ENCODE results near the gene ATG10. TPM values are rescaled to one million over a fixed set of nuclear protein-coding genes. Genes with fewer than 3 reads are reported as not detected.

ATG10 gene
- total and polyA plus RNA-seq, 2 of the 8 experiments (the other 6 are each of a cell fraction or from before 2014, with no cell fraction given): 3.7 to 8.8 TPM

DNA sequence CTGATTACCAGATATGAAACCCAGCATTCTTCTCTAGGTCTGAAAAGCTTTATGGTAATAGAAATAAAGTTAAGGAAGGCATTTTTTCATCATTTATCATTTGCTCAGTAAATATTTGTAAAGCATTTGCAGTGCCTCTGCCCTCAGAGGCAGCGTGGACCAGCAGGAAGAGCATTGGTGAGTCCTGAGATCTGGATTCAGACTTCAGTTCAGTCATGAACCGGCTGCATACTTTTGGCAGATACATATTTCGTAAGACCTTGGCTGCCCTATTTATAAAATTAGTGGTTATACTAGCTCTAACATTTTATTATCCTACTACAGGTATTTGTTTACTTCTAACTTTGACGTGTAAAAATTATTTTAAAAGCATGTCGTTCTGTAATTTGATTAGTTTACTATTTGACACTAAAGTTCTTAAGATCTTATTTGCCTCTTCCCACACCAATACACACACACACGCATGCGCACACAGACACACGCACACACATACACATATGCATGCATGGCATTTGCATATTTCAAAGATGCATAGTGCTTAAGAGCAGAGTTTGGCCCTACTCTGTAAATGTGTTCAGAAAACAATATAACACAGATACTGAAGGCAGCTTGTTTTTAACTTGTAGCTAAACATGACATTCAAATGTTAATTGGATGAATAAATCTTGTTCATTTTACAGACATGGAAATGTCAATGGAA lies 204.4 kb downstream of the ATG10 start:
- H4K20me1 ChIP-seq (replicated peaks in 1 of 2; ENCODE audit: control insufficient read depth in 1 of 2, insufficient read depth in 2 of 2, low read length in 2 of 2): no peaks in the 10 kb centered on the region
- H4K8ac ChIP-seq (ENCODE audit: extremely low read depth, insufficient read depth, low read length): no peak overlapping the region
- H2BK12ac ChIP-seq (ENCODE audit: low read depth, low read length): no peak overlapping the region
- no peak overlapping the region for H3K23ac ChIP-seq (ENCODE audit: insufficient read length)
- H3K79me1 ChIP-seq (ENCODE audit: low read depth, low read length): no peaks in the 10 kb centered on the region
- H3K9me3 ChIP-seq (ENCODE audit: insufficient read depth in 2 of 2, low read depth in 1 of 2, low read length in 1 of 2): no peaks in the 10 kb centered on the region
- no peak overlapping the region for H4K91ac ChIP-seq (replicated peaks; ENCODE audit: insufficient read length, low read length)
- H3K4me2 ChIP-seq (ENCODE audit: insufficient read depth in 1 of 2, low read depth in 2 of 2, low read length in 2 of 2): no peak overlapping the region
- no peaks in the 10 kb centered on the region; a peak in 1 of 8 replicates for H3K36me3 ChIP-seq (ENCODE audit: control insufficient read depth in 2 of 4, insufficient read depth in 4 of 4, low read length in 3 of 4)
- H2BK20ac ChIP-seq (ENCODE audit: low read length): no peak overlapping the region
- no peaks in the 10 kb centered on the region for H3K79me2 ChIP-seq (ENCODE audit: control insufficient read depth in 1 of 2, insufficient read depth in 2 of 2, low read length in 2 of 2)
- no peak overlapping the region for H3K27ac ChIP-seq (ENCODE audit: low read depth, low read length)
- ChIA-PET POLR2A (ENCODE audit: partially characterized antibody) (no interaction called here), CTCF (ENCODE audit: partially characterized antibody) (interaction anchor here (1.0 to 8.1 kb wide), 8 partner anchors 11 to 319 kb away, joined by 3 to 62 read pairs (median 6); no protein-coding TSS in a partner anchor)
- H4K5ac ChIP-seq (ENCODE audit: insufficient read length, low read depth, low read length): no peak overlapping the region
- H3K4ac ChIP-seq (replicated peaks; ENCODE audit: insufficient read length, low read depth, low read length): no peak overlapping the region
- H3K27me3 ChIP-seq (replicated peaks in 1 of 4; ENCODE audit: control insufficient read depth in 3 of 4, extremely low read depth in 1 of 4, insufficient read depth in 3 of 4, low read length in 3 of 4): peaks cover 0 to 1% (median 0%) of the 10 kb centered on the region in 4 experiments; a peak in 1 of 7 replicates
- H3K4me3 ChIP-seq (ENCODE audit: extremely low read depth in 1 of 4, insufficient read depth in 2 of 4, low read depth in 3 of 4, low read length in 4 of 4): no peak overlapping the region
- FAIRE-seq (no peak), DNase-seq (ENCODE audit: low read depth in 1 of 2, low spot score in 2 of 2) (no peak)
- H2AFZ ChIP-seq (ENCODE audit: low read length): no peak overlapping the region
- no peak overlapping the region for H2BK5ac ChIP-seq (ENCODE audit: low read depth, low read length)
- no peak overlapping the region for H2AK5ac ChIP-seq (ENCODE audit: low read depth, low read length)
- WGBS, 2 experiments (ENCODE audit: extremely low coverage in 1 of 2, insufficient coverage in 1 of 2, insufficient read length in 1 of 2, insufficient replicate concordance in 2 of 2, low coverage in 1 of 2, low lambda C conversion rate in 2 of 2, missing lambda C conversion rate in 1 of 2): 88% methylated on average over 8 of the region's 8 CpGs; no CpG with 5 or more reads in 1 of the 2 experiments
- H3K14ac ChIP-seq (ENCODE audit: insufficient read length): no peak overlapping the region
- no peaks in the 10 kb centered on the region for H3K4me1 ChIP-seq (replicated peaks in 1 of 4; ENCODE audit: control insufficient read depth in 3 of 4, insufficient read depth in 4 of 4, low read length in 3 of 4)
- no peak overlapping the region for H2BK15ac ChIP-seq (ENCODE audit: low read length)
- no peak overlapping the region for H3K18ac ChIP-seq (ENCODE audit: extremely low read depth, low read length)
- H3K9ac ChIP-seq (replicated peaks in 1 of 4; ENCODE audit: extremely low read depth in 1 of 4, low read depth in 3 of 4, low read length in 3 of 4): no peak overlapping the region
- H3K23me2 ChIP-seq (ENCODE audit: low read depth, low read length): no peaks in the 10 kb centered on the region
- no peak overlapping the region for H3K56ac ChIP-seq (replicated peaks; ENCODE audit: insufficient read length, low read depth, low read length)
- no peak overlapping the region for H2BK120ac ChIP-seq (replicated peaks; ENCODE audit: low read depth, low read length)
- TF ChIP-seq MAFK (IDR thresholded peaks at IDR 0.05; ENCODE audit: low read depth, low read length) (no peak), RNF2 (IDR thresholded peaks at IDR 0.05; ENCODE audit: borderline replicate concordance, low read depth, low read length, missing control alignments, poor library complexity, severe bottlenecking) (no peak), YY1 (IDR thresholded peaks at IDR 0.05; ENCODE audit: low read depth, low read length) (no peak), POLR2AphosphoS5 (IDR thresholded peaks at IDR 0.05; ENCODE audit: low read depth, low read length) (no peak), SRF (IDR thresholded peaks at IDR 0.05; ENCODE audit: low read depth, low read length) (no peak), SIRT6 (IDR thresholded peaks at IDR 0.05; ENCODE audit: low read length) (no peak), SUZ12 (IDR thresholded peaks at IDR 0.05; ENCODE audit: low read length) (no peak), TAF7 (optimal IDR thresholded peaks at IDR 0.05; ENCODE audit: borderline replicate concordance, low read depth, low read length) (no peak), JUN (IDR thresholded peaks at IDR 0.05; ENCODE audit: low read depth, low read length) (no peak), SAP30 (IDR thresholded peaks at IDR 0.05; ENCODE audit: insufficient read depth, insufficient replicate concordance, low read length) (no peak), SP2 (IDR thresholded peaks at IDR 0.05; ENCODE audit: low read length) (no peak), TEAD4 (IDR thresholded peaks at IDR 0.05; ENCODE audit: low read depth, low read length) (no peak), TBP (IDR thresholded peaks at IDR 0.05; ENCODE audit: low read depth, low read length) (no peak)

Measured in H1 (cell line).